SK-N-SH treated with all-trans-retinoic acid at 6 μM for 48 hours (cell line): ENCODE data around the gene DAD1.

Experiments
- ATAC-seq: fragments of 200-7000 bp; cut with Tn5 transposase; 3 replicates; pipeline ENCODE4 v1.9.1; 2020; ENCODE audit warnings: mild to moderate bottlenecking, moderate library complexity
- BACH2 ChIP-seq: fragments of 250-450 bp; sonication (Bioruptor Pico); IDR thresholded peaks from 2 replicates; pipeline ENCODE4 v1.9.0; 2021; ENCODE audit warnings: mild to moderate bottlenecking, borderline replicate concordance
- CSDC2 ChIP-seq: fragments of 250-450 bp; sonication (Bioruptor Pico); IDR thresholded peaks from 2 replicates; pipeline ENCODE4 v1.5.0; 2020; ENCODE audit warnings: mild to moderate bottlenecking, moderate library complexity
- ESRRG ChIP-seq: fragments of 250-450 bp; sonication (Bioruptor Pico); IDR thresholded peaks from 2 replicates; pipeline ENCODE4 v1.6.1; 2021; ENCODE audit warnings: mild to moderate bottlenecking
- GLIS3 ChIP-seq: fragments of 250-450 bp; sonication (Bioruptor Pico); IDR thresholded peaks from 2 replicates; pipeline ENCODE4 v1.5.0; 2020; ENCODE audit warnings: mild to moderate bottlenecking, moderate library complexity
- ISL1 ChIP-seq: fragments of 250-450 bp; sonication (Bioruptor Pico); IDR thresholded peaks from 2 replicates; pipeline ENCODE4 v2.1.2; 2022; ENCODE audit warnings: mild to moderate bottlenecking, moderate library complexity
- OSR1 ChIP-seq: fragments of 250-450 bp; sonication (Bioruptor Pico); IDR thresholded peaks from 2 replicates; pipeline ENCODE4 v1.8.0; 2022; ENCODE audit warnings: moderate library complexity, mild to moderate bottlenecking, inconsistent platforms
- PPARA ChIP-seq: fragments of 250-450 bp; sonication (Bioruptor Pico); IDR thresholded peaks from 2 replicates; pipeline ENCODE4 v1.5.0; 2020; ENCODE audit warnings: mild to moderate bottlenecking, borderline replicate concordance
- RARB ChIP-seq: fragments of 250-450 bp; sonication (Bioruptor Pico); IDR thresholded peaks from 2 replicates; pipeline ENCODE4 v1.8.0; 2021; ENCODE audit warnings: mild to moderate bottlenecking, moderate library complexity
- SNAI2 ChIP-seq: fragments of 250-450 bp; sonication (Bioruptor Pico); IDR thresholded peaks from 2 replicates; pipeline ENCODE4 v1.5.0; 2020; ENCODE audit warnings: mild to moderate bottlenecking, moderate library complexity
- TCF4 ChIP-seq: fragments of 250-450 bp; sonication (Bioruptor Pico); IDR thresholded peaks from 2 replicates; pipeline ENCODE4 v1.8.0; 2021; ENCODE audit warnings: mild to moderate bottlenecking, moderate library complexity, borderline replicate concordance
- TOX ChIP-seq: fragments of 250-450 bp; sonication (Bioruptor Pico); IDR thresholded peaks from 2 replicates; pipeline ENCODE4 v1.8.0; 2021; ENCODE audit warnings: mild to moderate bottlenecking, moderate library complexity, borderline replicate concordance
- ZC3H10 ChIP-seq: fragments of 250-450 bp; sonication (Bioruptor Pico); IDR thresholded peaks from 2 replicates; pipeline ENCODE4 v1.5.1; 2021; ENCODE audit warnings: mild to moderate bottlenecking, moderate library complexity
- ZFP3 ChIP-seq: fragments of 250-450 bp; sonication (Bioruptor Pico); IDR thresholded peaks from 2 replicates; pipeline ENCODE4 v1.5.0; 2020; ENCODE audit warnings: mild to moderate bottlenecking, moderate library complexity
- ZFP30 ChIP-seq: fragments of 450-650 bp; formaldehyde crosslinking; IDR thresholded peaks from 2 replicates; pipeline ENCODE4 v1.5.0; 2022; ENCODE audit warnings: mild to moderate bottlenecking, moderate library complexity
- ZNF565 ChIP-seq: fragments of 450-650 bp; formaldehyde crosslinking; conservative IDR thresholded peaks from 2 replicates; pipeline ENCODE4 v1.5.0; 2020; ENCODE audit warnings: low read depth, mild to moderate bottlenecking, moderate library complexity
- ZNF70 ChIP-seq: fragments of 450-650 bp; formaldehyde crosslinking; IDR thresholded peaks from 2 replicates; pipeline ENCODE4 v1.5.0; 2020; ENCODE audit warnings: mild to moderate bottlenecking, moderate library complexity
- ZNF8 ChIP-seq: fragments of 450-650 bp; formaldehyde crosslinking; IDR thresholded peaks from 2 replicates; pipeline ENCODE4 v1.5.0; 2020; ENCODE audit warnings: mild to moderate bottlenecking, moderate library complexity
- TF ChIP-seq, protein P1 (sequence below): fragments of 250-450 bp; sonication (Bioruptor Pico); IDR thresholded peaks from 2 replicates; pipeline ENCODE4 v1.5.0; 2020; ENCODE audit warnings: mild to moderate bottlenecking, moderate library complexity
- TF ChIP-seq, protein P2 (sequence below): fragments of 250-450 bp; sonication (Bioruptor Pico); IDR thresholded peaks from 2 replicates; pipeline ENCODE4 v1.5.1; 2020; ENCODE audit warnings: low read depth, mild to moderate bottlenecking, moderate library complexity
- TF ChIP-seq, protein P3 (sequence below): fragments of 250-450 bp; sonication (Bioruptor Pico); IDR thresholded peaks from 2 replicates; pipeline ENCODE4 v1.8.0; 2021; ENCODE audit warnings: low read depth, mild to moderate bottlenecking, moderate library complexity, borderline replicate concordance
- TF ChIP-seq, protein P4 (sequence below): fragments of 250-450 bp; sonication (Bioruptor Pico); IDR thresholded peaks from 2 replicates; pipeline ENCODE4 v1.8.0; 2020; ENCODE audit warnings: mild to moderate bottlenecking, moderate library complexity, borderline replicate concordance

DAD1 gene

DNA sequence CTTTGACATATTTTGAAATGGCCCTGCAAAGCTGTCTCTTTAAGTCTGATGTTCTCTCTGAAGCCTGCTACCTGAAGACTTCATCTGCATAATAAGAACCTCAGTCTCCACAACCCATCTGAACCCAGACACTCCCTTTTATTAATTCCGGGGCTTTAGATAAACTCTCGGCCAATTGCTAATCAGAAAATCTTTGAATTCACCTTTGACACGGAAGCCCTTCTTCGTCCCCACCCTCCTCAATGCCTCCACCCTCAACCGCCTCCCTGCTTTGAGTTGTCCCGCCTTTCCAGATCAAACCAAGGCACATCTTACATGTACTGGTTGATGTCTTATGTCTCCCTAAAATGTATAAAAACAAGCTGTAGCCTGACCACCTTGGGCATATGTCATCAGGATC lies 37.6 kb upstream of the DAD1 start:
- TF ChIP-seq ZNF8 (CRISPR knock-in tag) (no peak), PPARA (no peak), ZFP3 (CRISPR knock-in tag) (no peak), GLIS3 (CRISPR knock-in tag) (no peak), BACH2 (no peak), ZFP30 (CRISPR knock-in tag) (no peak), ISL1 (no peak), ESRRG (CRISPR knock-in tag) (no peak), ZC3H10 (CRISPR knock-in tag) (no peak), TOX (no peak), ZNF70 (CRISPR knock-in tag) (no peak), TCF4 (no peak), RARB (CRISPR knock-in tag) (no peak), ZNF565 (CRISPR knock-in tag) (no peak), OSR1 (CRISPR knock-in tag) (no peak)
- TF ChIP-seq, protein P1, sequence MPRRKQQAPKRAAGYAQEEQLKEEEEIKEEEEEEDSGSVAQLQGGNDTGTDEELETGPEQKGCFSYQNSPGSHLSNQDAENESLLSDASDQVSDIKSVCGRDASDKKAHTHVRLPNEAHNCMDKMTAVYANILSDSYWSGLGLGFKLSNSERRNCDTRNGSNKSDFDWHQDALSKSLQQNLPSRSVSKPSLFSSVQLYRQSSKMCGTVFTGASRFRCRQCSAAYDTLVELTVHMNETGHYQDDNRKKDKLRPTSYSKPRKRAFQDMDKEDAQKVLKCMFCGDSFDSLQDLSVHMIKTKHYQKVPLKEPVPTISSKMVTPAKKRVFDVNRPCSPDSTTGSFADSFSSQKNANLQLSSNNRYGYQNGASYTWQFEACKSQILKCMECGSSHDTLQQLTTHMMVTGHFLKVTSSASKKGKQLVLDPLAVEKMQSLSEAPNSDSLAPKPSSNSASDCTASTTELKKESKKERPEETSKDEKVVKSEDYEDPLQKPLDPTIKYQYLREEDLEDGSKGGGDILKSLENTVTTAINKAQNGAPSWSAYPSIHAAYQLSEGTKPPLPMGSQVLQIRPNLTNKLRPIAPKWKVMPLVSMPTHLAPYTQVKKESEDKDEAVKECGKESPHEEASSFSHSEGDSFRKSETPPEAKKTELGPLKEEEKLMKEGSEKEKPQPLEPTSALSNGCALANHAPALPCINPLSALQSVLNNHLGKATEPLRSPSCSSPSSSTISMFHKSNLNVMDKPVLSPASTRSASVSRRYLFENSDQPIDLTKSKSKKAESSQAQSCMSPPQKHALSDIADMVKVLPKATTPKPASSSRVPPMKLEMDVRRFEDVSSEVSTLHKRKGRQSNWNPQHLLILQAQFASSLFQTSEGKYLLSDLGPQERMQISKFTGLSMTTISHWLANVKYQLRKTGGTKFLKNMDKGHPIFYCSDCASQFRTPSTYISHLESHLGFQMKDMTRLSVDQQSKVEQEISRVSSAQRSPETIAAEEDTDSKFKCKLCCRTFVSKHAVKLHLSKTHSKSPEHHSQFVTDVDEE (CRISPR knock-in tag) = no peak
- TF ChIP-seq, protein P2, sequence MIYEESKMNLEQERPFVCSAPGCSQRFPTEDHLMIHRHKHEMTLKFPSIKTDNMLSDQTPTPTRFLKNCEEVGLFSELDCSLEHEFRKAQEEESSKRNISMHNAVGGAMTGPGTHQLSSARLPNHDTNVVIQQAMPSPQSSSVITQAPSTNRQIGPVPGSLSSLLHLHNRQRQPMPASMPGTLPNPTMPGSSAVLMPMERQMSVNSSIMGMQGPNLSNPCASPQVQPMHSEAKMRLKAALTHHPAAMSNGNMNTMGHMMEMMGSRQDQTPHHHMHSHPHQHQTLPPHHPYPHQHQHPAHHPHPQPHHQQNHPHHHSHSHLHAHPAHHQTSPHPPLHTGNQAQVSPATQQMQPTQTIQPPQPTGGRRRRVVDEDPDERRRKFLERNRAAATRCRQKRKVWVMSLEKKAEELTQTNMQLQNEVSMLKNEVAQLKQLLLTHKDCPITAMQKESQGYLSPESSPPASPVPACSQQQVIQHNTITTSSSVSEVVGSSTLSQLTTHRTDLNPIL (CRISPR knock-in tag) = no peak
- TF ChIP-seq, protein P3, sequence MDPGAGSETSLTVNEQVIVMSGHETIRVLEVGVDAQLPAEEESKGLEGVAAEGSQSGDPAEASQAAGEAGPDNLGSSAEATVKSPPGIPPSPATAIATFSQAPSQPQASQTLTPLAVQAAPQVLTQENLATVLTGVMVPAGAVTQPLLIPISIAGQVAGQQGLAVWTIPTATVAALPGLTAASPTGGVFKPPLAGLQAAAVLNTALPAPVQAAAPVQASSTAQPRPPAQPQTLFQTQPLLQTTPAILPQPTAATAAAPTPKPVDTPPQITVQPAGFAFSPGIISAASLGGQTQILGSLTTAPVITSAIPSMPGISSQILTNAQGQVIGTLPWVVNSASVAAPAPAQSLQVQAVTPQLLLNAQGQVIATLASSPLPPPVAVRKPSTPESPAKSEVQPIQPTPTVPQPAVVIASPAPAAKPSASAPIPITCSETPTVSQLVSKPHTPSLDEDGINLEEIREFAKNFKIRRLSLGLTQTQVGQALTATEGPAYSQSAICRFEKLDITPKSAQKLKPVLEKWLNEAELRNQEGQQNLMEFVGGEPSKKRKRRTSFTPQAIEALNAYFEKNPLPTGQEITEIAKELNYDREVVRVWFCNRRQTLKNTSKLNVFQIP (CRISPR knock-in tag) = no peak
- ATAC-seq = no peak

DNA sequence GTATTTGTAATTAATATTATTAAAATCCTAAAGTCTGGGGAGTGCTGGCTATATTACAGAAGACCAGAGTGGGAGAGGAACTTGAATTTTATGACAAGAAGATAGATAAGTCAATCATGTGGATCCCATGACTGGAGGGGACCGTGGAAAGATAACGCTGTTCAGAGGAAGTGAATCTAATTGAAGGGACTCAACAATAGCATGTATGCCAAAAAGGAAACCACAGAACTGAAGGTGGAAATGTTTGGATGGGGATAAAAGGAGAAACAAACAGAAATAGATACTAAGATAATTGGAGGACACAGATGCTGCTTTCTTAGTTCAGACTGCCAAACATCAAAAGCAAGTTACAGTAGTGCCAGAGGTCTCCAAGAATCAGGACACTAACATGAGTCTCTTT lies 34.0 kb upstream of the DAD1 start:
- TF ChIP-seq ZFP30 (CRISPR knock-in tag) (no peak), ZC3H10 (CRISPR knock-in tag) (no peak), ZNF8 (CRISPR knock-in tag) (no peak), SNAI2 (CRISPR knock-in tag) (no peak), ISL1 (no peak), PPARA (no peak), RARB (CRISPR knock-in tag) (no peak), ZNF565 (CRISPR knock-in tag) (no peak), CSDC2 (CRISPR knock-in tag) (no peak)
- TF ChIP-seq, protein P4, sequence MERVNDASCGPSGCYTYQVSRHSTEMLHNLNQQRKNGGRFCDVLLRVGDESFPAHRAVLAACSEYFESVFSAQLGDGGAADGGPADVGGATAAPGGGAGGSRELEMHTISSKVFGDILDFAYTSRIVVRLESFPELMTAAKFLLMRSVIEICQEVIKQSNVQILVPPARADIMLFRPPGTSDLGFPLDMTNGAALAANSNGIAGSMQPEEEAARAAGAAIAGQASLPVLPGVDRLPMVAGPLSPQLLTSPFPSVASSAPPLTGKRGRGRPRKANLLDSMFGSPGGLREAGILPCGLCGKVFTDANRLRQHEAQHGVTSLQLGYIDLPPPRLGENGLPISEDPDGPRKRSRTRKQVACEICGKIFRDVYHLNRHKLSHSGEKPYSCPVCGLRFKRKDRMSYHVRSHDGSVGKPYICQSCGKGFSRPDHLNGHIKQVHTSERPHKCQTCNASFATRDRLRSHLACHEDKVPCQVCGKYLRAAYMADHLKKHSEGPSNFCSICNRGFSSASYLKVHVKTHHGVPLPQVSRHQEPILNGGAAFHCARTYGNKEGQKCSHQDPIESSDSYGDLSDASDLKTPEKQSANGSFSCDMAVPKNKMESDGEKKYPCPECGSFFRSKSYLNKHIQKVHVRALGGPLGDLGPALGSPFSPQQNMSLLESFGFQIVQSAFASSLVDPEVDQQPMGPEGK = no peak
- TF ChIP-seq, protein P2 (CRISPR knock-in tag) = no peak
- TF ChIP-seq, protein P1 (CRISPR knock-in tag) = no peak
- TF ChIP-seq, protein P3 (CRISPR knock-in tag) = no peak
- ATAC-seq = no peak
